Measurements from ENCODE around the gene RNASEL. TPM values are rescaled to one million over a fixed set of nuclear protein-coding genes. Genes with fewer than 3 reads are reported as not detected.

Gene RNASEL
- total and polyA plus RNA-seq, 8 donors: 10.6 to 13.7 (median 13.2) TPM

DNA sequence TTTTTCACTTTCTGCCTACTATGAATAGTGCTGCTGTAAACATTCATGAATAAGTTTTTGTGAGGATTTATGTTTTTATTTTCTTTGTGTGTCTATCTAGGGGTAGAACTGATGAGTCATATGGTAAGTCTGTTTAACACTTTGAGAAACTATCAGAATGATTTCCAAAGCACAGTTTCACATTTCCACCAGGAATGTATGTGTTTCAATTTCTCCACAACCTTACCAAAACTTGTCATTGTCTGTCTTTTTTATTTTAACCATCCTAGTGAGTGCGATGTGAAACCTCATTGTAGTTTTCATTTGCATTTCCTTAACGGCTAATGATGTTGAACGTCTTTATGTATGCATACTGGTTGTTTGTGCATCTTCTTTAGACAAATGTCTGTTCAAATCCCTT is 23.5 kb downstream of the RNASEL start:
- Histone ChIP-seq H3K27me3 (no peaks in the 10 kb centered on the region), H3K4me1 (no peaks in the 10 kb centered on the region), H3K9me3 (no peaks in the 10 kb centered on the region), H3K36me3 (no peaks in the 10 kb centered on the region), H3K27ac (no peak overlapping the region), H3K4me3 (no peak overlapping the region)
- DNase-seq: no peak
- intact Hi-C loops (cut with DNase I): no loop called here
- TF ChIP-seq, protein P1, sequence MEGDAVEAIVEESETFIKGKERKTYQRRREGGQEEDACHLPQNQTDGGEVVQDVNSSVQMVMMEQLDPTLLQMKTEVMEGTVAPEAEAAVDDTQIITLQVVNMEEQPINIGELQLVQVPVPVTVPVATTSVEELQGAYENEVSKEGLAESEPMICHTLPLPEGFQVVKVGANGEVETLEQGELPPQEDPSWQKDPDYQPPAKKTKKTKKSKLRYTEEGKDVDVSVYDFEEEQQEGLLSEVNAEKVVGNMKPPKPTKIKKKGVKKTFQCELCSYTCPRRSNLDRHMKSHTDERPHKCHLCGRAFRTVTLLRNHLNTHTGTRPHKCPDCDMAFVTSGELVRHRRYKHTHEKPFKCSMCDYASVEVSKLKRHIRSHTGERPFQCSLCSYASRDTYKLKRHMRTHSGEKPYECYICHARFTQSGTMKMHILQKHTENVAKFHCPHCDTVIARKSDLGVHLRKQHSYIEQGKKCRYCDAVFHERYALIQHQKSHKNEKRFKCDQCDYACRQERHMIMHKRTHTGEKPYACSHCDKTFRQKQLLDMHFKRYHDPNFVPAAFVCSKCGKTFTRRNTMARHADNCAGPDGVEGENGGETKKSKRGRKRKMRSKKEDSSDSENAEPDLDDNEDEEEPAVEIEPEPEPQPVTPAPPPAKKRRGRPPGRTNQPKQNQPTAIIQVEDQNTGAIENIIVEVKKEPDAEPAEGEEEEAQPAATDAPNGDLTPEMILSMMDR (IDR thresholded peaks at IDR 0.05): no peak
- ATAC-seq: no peak

DNA sequence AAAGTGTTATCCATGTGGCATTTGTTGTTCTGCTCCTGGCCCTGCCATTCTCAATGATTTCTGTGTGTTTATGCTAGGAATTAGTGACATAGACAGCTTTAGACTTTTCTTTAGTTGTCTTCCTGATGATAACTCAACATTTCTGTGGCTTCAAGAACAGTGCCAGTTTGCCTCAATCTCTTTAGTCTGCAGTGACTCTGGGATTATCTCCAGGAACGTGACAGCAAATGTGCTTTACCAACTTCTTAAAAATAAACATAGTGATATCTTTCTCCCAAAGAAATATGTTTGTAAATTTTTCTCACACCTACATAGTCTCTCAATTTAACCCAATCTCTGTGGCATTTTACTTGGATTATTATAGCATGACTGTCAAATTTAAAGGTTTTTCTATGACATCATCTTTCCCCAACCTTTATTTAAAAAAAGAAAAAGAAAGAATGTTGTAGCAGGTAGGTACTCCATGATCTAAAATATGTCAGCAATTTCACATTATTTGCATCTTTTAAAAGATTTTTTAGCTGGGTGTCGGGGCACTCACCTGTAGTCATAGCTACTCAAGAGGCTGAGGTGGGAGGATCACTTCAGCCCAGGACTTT is 24.6 kb downstream of the RNASEL start:
- Histone ChIP-seq H3K4me3 (no peak overlapping the region), H3K27ac (no peak overlapping the region), H3K36me3 (no peaks in the 10 kb centered on the region), H3K4me1 (no peaks in the 10 kb centered on the region), H3K9me3 (no peaks in the 10 kb centered on the region), H3K27me3 (no peaks in the 10 kb centered on the region)
- ATAC-seq (no peak), DNase-seq (no peak)
- TF ChIP-seq, protein P1 (IDR thresholded peaks at IDR 0.05): no peak
- intact Hi-C loops (cut with DNase I): no loop called here

DNA sequence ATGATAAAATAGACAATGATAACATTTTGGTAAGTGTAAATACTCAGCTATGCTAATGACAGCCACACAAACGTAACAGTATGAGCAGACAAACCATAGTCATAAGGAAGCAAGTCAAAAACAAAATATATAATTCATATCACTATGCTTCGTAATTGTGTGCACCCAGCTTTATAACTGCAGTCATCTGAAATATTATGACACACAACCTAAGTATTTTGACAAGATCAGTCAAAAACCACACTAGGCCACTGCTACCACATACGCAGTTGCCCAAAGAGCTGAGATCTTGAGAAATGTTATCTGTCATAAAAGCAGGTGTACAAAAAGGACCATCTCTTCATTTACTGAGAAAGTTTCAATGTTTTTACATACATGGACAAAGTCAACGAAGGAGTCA is 26.0 kb downstream of the RNASEL start:
- DNase-seq: no peak
- H3K36me3 ChIP-seq: no peaks in the 10 kb centered on the region
- no peaks in the 10 kb centered on the region for H3K27me3 ChIP-seq
- H3K27ac ChIP-seq: no peak overlapping the region
- H3K4me3 ChIP-seq: no peak overlapping the region
- H3K4me1 ChIP-seq: no peaks in the 10 kb centered on the region
- H3K9me3 ChIP-seq: no peaks in the 10 kb centered on the region
- intact Hi-C loops (cut with DNase I): no loop called here
- no peak for ATAC-seq
- TF ChIP-seq, protein P1 (IDR thresholded peaks at IDR 0.05): no peak

DNA sequence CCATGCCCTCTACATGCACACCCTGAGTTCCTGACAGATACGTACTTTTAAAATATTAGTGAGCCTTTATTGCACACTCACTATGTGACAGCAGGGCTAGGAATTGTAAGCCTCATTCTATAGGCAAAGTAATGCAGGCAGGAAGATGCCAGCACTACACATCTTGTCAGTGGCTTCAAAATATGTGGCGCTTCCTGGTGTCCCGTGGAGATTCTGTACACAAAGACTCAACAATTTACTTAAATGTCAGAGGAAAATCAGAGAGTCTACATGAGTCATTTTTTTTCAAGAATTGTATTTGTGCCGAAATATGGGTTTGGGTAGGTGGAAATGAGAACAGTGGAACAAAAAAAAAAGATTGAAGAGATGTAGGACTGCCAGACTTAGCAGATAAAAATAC is 27.6 kb downstream of the RNASEL start:
- TF ChIP-seq, protein P1 (IDR thresholded peaks at IDR 0.05): no peak
- Histone ChIP-seq H3K27ac (no peak overlapping the region), H3K9me3 (no peaks in the 10 kb centered on the region), H3K36me3 (no peaks in the 10 kb centered on the region), H3K4me3 (no peak overlapping the region), H3K4me1 (no peaks in the 10 kb centered on the region), H3K27me3 (no peaks in the 10 kb centered on the region)
- ATAC-seq (no peak), DNase-seq (no peak)
- intact Hi-C loops (cut with DNase I): no loop called here

DNA sequence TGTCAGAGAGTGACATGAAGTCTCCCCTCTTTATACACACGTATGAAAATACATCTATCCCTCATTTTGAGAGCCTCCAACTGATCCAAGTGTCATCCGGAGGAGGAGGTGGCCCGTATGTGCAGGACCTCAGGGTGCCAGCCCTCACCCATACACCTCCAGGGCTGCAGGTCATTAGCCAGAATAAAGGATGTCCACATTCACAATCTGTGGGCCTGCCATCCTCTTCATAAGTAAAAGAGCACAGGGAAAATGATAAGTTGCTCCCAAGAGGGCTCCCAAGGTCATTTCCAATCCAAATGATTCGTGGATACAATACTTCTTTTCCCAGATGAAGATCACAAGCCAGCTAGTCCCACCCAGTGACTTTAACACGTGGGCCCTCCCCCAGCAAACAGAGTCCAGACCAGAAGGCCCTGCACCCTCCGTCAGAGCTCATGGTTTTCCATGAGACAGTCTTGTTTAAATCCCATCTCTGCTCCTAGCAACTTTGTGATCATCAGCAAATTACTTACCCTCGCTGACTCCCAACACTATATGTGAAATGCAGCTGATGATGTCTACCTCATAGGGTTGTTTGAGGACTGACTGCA is 28.6 kb downstream of the RNASEL start:
- Histone ChIP-seq H3K4me1 (no peaks in the 10 kb centered on the region), H3K27ac (no peak overlapping the region), H3K36me3 (no peaks in the 10 kb centered on the region), H3K4me3 (no peak overlapping the region), H3K27me3 (no peaks in the 10 kb centered on the region), H3K9me3 (no peaks in the 10 kb centered on the region)
- TF ChIP-seq, protein P1 (IDR thresholded peaks at IDR 0.05): no peak
- intact Hi-C loops (cut with DNase I): no loop called here
- ATAC-seq (no peak), DNase-seq (no peak)

All from left lung (tissue), 10 donors.